HG02571 (cell line): ENCODE data around the gene RAB6B.

Experiments used
- ATAC-seq: cut with Tn5 transposase; IDR thresholded peaks from one replicate; pipeline ENCODE4 v1.9.1; 2021; ENCODE audit warnings: mild to moderate bottlenecking, moderate library complexity; ENCODE audit not compliant: unreplicated experiment

The RAB6B gene

GRCh38 chr3:133896002-133896761, 500 bp upstream of the RAB6B start:
- no peak for ATAC-seq

- ATAC-seq: no peak
Observed at GRCh38 chr3:133894353-133895207, 1.1 kb downstream of the RAB6B start.

- ATAC-seq: no peak
Observed at GRCh38 chr3:133893683-133894352, 1.9 kb downstream of the RAB6B start.

GRCh38 chr3:133892541-133893231, 3.0 kb downstream of the RAB6B start:
- ATAC-seq: no peak

GRCh38 chr3:133891662-133892378, 3.9 kb downstream of the RAB6B start:
- ATAC-seq: no peak

GRCh38 chr3:133890972-133891644, 4.6 kb downstream of the RAB6B start:
- no peak for ATAC-seq

GRCh38 chr3:133890037-133890436, 5.6 kb downstream of the RAB6B start:
- no peak for ATAC-seq

- ATAC-seq: no peak
Observed at GRCh38 chr3:133888726-133889340, 6.8 kb downstream of the RAB6B start.

GRCh38 chr3:133887803-133888703, 7.6 kb downstream of the RAB6B start:
- ATAC-seq: no peak

GRCh38 chr3:133887074-133887802, 8.4 kb downstream of the RAB6B start:
- ATAC-seq: no peak

GRCh38 chr3:133886031-133886722, 9.5 kb downstream of the RAB6B start:
- no peak for ATAC-seq

GRCh38 chr3:133884887-133885711, 10.6 kb downstream of the RAB6B start:
- ATAC-seq: no peak

GRCh38 chr3:133884054-133884886, 11.4 kb downstream of the RAB6B start:
- ATAC-seq: no peak

GRCh38 chr3:133883641-133884040, 12.0 kb downstream of the RAB6B start:
- no peak for ATAC-seq

- ATAC-seq: no peak
Observed at GRCh38 chr3:133882986-133883586, 12.6 kb downstream of the RAB6B start.
